GM18505 (cell line): ENCODE data around the gene SEMA5A.

Experiments
- ATAC-seq: cut with Tn5 transposase; IDR thresholded peaks from one replicate; pipeline ENCODE4 v1.9.1; 2021; ENCODE audit not compliant: unreplicated experiment
- POLR2A ChIP-seq: IDR thresholded peaks from 4 replicates; pipeline ENCODE4 v1.6.1; 2011; ENCODE audit warnings: borderline replicate concordance; ENCODE audit not compliant: insufficient read depth, insufficient read length; ENCODE audit errors: extremely low read depth

Gene SEMA5A

DNA sequence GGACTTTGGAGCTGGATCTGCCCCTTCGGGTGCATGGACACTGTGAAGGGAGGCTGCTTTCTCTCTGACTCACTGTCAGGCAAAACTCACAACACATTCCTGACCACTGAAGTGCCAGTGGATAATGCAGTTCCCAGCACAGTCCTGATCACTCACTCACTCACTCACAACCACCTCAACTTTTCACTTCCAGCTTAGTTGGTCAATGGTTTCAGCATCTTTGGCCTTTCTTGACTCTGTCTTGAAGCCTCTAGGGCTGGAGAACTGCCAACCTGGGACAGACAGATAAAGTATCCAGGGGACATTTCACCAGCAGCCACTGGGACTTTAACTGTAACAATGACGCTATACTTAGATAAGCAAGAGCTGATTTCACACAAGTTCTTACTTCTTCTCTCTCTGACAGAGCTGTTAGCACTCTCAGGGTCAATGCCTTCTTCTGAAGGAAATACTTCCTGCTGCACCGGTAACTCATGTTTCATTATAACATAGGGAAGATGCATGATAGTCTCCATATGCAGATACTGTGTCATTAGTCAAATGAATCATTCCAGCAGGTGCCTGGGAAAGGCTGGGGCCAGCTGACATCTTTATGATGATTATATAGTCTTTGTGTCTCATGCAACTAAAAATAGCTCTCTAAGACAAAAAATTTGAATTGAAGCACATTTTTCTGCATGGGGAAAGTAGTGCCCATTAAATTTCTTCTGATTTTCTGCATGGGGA, 499.0 kb downstream of the SEMA5A start:
- ATAC-seq, result no peak
- TF ChIP-seq POLR2A, result no peak

DNA sequence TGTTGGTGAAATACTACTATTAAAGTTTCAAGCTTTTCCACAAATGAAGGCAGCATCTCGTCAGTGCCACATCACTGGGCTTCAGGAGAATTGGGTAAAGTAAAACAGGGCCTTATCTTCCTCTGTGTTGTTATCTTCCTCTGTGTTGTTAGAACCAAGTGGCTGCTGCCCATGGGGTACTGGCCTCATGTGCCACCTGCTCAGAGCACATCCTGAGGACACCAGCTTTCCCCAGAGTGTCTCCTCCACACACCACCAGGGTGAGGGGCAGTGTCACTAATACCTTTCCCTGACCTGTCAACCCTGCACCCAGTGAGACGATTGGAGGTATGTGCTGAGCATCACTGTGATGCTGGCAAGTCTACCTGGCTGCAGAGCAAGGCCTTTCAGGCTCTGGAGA, 499.9 kb downstream of the SEMA5A start:
- no peak for ATAC-seq
- TF ChIP-seq POLR2A, result no peak

DNA sequence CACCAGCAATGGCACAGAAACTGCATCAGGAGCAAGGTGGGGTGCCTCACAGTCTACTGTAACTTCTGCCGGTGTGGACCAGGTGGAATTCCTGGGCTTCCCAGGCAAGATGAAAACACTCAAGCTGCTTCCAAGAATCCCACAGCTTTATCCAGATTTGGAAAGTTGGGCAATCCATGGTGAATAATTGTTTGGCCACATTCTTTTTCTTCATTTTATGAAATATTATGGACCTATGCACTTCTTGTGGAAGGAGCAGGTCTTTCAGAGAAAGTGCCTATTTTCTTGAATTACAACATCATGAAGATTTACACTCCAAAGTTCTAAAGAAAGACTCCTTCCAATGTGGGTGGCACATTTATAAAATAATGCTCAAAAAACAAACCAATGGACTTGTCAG, 503.6 kb downstream of the SEMA5A start:
- no peak for ATAC-seq

DNA sequence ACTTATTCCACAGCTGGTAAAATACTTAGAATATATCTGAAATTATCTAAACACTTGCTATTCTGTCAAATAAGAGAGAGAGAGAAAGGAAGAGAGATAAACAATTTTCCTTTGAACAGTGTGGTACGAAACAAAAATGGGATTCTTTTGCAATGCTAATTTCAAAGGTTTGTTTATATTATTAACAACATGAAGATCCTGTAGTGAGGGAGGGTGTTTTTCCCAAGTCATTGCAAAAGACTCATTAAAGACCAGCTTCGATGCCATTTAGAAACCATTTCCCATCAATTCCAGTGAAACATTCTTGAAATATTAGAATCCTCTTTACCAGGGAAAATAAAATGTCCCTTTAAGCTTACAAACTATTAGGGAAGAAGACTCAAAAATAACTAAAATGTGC, 505.4 kb downstream of the SEMA5A start:
- ATAC-seq, result no peak
- no peak for TF ChIP-seq POLR2A

More for the DNA sequence above, 503.6 kb downstream of the SEMA5A start:
- no peak for TF ChIP-seq POLR2A

DNA sequence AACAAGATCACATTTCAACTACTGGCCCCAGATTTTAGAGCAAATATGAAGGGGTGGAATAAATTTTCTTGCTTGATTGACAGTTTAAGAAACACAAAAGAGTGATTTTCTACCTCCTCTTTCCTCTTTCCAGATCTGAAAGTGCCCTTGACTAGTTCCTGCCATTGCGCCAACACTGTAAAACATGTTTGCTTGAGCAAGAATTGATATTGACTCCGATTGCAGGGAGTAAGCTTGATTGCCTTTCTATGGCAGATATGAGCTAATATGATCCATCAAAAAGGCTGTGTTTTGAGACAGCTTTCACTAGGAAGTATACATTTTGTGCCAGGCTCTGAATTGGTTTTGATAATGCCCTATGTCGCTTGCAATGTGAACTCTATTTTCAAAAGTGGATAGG, 508.8 kb downstream of the SEMA5A start:
- no peak for TF ChIP-seq POLR2A
- ATAC-seq, result no peak

DNA sequence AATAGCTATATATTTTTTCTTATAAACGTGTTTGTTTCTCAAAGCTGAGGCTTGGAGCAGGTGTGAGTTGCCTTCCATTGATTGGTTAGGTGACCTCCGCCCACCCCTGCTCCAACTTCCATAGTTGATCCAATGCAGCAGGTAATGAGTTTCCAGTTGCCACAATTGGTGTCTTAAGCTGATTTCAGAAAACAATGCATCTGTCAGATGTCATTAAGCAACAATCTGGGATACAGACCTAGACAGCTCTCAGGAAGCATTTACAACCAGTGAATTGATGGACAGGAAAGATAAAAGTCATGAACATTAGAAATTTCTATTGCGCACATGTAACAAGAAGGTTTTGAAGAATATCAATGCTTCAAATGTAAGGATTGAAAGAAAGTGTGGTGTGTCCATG, 510.5 kb downstream of the SEMA5A start:
- ATAC-seq, result no peak
- TF ChIP-seq POLR2A, result no peak

DNA sequence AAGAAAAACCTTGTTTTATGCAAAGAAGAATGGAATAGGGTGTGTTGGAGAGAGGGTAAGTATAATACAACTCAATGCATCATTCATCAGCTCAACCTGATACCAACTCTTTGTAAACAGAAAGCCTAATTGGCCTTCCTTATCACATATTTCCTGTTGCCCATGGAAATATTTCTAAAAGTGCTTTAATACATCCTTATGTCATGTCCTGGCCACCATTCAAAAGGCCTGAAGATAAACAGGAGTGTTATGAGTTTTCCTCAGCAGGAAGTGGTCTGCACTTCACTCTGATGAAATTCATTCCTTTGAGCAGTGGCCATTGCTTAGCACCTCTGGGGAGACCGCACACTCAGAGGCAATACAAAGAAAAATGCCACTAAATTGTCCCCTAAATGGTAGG, 511.2 kb downstream of the SEMA5A start:
- ATAC-seq, result no peak
- TF ChIP-seq POLR2A, result no peak

DNA sequence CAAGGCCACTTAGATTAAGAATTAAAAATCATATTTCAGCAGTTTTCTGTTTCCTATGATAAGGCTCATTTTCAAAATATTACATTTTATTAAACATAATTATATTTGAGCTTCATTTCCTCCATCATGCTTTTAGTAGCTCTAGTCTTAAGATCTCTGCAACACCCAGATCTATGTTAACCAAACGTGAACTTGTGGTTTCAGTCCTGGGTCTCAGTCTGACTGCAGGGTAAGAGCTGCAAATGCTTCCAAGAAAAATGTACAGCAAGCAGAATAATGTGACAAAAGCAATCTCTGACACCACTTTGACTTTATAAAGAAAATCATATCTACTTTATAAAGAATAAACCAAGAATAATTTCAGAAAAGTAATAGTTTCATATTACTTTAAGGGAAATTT, 512.4 kb downstream of the SEMA5A start:
- no peak for TF ChIP-seq POLR2A
- no peak for ATAC-seq

DNA sequence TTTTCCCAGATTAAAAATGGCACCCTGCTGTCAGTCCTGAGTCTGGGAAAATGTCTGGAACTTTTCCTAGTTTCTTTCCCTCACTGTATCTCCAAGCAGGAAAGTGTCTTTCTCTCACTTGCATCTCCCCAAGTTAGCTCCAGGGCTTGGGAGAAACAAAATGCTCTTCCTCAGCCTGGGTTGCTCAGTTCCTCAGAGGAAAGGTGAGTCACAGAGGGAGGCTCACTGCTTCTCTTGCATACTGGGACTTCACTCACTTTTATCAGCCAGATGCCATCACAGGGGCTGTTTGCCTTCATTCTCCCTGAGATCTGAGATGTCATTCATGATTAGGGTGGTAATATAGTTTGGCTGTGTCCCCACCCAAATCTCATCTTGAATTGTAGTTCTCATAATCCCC, 519.9 kb downstream of the SEMA5A start:
- TF ChIP-seq POLR2A, result no peak

DNA sequence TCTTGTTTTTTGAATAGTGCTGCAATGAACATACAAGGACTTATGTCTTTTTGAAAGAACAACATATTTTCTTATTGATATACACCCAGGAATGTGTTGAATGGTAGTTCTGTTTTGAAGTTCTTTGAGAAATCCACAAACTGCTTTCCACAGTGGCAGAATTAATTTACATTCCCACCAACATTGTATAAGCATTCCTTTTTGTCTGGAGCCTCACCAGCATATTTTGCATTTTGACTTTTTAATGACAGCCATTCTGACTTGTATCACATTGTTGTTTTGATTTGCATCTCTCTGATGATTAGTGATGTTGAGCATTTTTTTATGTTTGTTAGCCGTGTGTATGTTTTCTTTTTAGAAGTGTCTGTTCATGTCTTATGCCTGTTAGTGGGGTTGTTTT, 524.9 kb downstream of the SEMA5A start:
- no peak for TF ChIP-seq POLR2A
- no peak for ATAC-seq

More for the DNA sequence above, 519.9 kb downstream of the SEMA5A start:
- no peak for ATAC-seq

DNA sequence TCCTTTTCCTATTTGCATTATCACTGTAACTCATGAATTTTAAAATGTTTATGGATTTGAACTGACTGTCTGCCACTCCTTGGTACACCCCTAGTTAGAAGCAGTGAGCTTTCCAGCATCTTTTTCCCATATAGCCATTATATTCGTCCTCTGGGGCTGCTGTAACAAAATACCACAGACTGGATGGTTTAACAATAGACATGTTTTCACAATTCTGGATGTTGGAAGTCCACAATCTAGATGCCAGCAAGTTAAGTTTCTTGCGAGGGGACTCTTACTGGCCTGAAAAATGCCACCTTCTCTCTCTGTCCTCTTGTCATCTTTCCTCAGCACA, 530.0 kb downstream of the SEMA5A start:
- no peak for TF ChIP-seq POLR2A
- no peak for ATAC-seq

DNA sequence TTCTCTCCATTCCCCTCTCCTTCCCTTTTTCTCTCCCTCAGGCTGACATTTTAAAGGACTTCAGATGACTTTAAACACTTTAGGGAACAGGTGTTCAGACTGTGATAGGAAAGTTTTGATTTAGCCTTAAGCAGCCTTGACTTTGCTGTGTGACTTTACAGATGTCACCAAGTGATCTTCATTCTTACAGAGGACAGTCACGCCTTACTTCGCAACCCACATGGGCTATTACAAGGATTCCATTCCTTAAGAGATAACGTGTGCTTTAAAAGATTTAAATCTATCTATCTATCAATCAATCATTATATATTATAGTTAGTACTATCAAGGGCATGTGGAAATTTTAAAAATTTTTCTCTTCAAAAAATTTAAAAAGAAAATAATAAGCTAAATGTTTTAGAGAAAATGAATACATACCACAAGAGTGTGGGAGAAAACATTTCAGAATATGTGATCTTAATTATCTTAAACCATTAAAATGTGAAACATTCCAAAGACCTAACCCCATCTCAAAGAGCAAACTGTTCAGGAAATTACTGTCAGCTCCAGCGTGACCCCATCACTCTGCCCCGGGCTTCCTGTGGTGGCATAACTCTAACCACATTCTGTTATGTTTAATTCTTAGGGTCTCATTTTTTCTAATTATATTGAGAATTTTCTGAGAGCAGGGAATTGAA, 530.5 kb downstream of the SEMA5A start:
- no peak for TF ChIP-seq POLR2A
- ATAC-seq, result no peak

DNA sequence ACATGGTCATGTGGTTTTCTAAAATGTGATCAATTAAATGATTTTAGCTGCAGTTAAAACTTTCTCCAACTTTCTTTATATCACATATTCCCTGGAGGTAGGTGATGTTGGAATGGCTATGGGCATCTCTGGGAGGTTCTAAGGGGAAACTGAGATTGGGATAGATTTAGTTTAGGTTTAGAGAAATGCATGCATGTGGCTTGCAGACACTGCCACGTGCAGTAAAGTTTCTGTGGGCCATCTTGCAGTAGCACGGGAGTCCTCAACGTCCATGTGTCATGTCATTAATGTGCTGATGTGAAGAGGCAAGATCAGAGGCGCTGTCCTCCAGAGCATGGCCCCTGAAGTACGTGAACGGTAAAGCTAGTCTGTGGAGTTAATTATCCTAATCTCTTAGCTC, 532.7 kb downstream of the SEMA5A start:
- ATAC-seq, result no peak
- no peak for TF ChIP-seq POLR2A

DNA sequence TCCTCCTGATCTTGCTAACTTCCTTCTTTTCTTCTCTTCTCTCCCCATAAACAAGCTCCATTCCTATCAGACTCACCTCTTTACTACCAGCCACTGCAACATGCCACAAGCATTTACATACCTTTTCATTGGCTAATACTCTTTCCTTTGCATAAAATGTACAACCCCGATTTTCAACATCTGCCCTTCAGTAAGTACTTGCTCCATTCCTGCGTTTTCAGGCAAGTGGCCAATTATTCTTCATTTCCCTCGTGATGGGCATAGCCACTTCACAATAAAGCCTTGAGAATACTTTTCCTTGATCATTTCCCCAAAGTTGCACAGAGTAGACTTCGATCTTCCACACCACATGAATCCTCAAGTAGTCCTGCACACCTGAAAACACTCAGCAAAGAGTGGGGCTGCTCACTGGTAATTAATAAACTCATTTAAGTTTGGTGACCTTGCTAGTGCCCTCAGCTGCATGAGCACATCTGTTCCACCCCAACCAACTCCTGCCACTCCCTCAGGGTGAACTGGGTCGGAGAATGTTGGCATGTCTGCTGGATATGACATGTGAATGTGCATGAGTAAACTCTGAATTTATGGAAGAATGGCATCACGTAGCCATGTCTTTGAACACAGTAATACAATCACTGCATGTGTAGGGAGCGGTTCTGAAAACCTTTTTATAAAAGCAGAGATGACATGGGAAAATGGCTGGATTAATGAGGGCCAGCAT, 535.8 kb downstream of the SEMA5A start:
- no peak for ATAC-seq
- no peak for TF ChIP-seq POLR2A
